HCT116 (cell line): ENCODE data around the gene C2orf81. TPM values are rescaled to one million over a fixed set of nuclear protein-coding genes. Genes with fewer than 3 reads are reported as not detected.

Source experiments
- ATAC-seq: fragments of 200-7000 bp; cut with Tn5 transposase; 2 replicates; pipeline ENCODE4 v1.9.1; 2020; ENCODE audit warnings: mild to moderate bottlenecking, moderate library complexity
- BruUV-seq: library from RNA; stranded (reverse); fragments of 400-500 nt; replicated peaks from 2 replicates; lab custom pipeline; 2021; lab: Mats Ljungman, UMichigan
- CTCF ChIA-PET: fragments of 300-600 bp; sonication (Branson Sonifier 250); formaldehyde crosslinking; loops from one replicate; lab custom pipeline; 2021; ENCODE audit warnings: antibody characterized with exemption; lab: Charles Lee
- POLR2A ChIA-PET: fragments of 300-600, 350-600 bp; sonication (Branson Sonifier 250); formaldehyde crosslinking; loops from one replicate; lab custom pipeline; 2021; ENCODE audit warnings: antibody characterized with exemption; lab: Charles Lee
- RAD21 ChIA-PET, 2 experiments: fragments of 300-600 bp; sonication (Branson Sonifier 250); formaldehyde crosslinking; loops; one replicate each; lab custom pipeline; 2023; ENCODE audit warnings: low total read pairs in 2 of 2; ENCODE audit not compliant: uncharacterized antibody in 2 of 2, unreplicated experiment in 2 of 2, low non-redundant PET in 1 of 2; lab: Charles Lee
- DNase-seq: peaks from one replicate; pipeline ENCODE4 v3.0.0-alpha.2; 2010; ENCODE audit warnings: low read depth, low spot score
- H2AFZ ChIP-seq: fragments of 200-600 bp; shearing (Covaris generic), sonication (generic); 2 replicates; pipeline ENCODE4 v1.6.1; 2017; ENCODE audit warnings: low read depth, mixed run types, mixed read lengths, antibody characterized with exemption, low read length; ENCODE audit not compliant: poor library complexity, severe bottlenecking
- H3K27ac ChIP-seq: 2 replicates; pipeline ENCODE4 v1.5.1; 2012; ENCODE audit warnings: low read depth, low read length
- H3K27me3 ChIP-seq: fragments of 200-600 bp; sonication (generic); 2 replicates; pipeline ENCODE4 v1.6.1; 2016; ENCODE audit warnings: mixed run types, low read length, mixed read lengths; ENCODE audit not compliant: insufficient read depth
- H3K36me3 ChIP-seq, 2 experiments: fragments of 200-500 bp in 1 of 2; fragments of 200-600 bp in 1 of 2; sonication (Bioruptor generic) in 1 of 2; sonication (generic) in 1 of 2; 2 replicates each; pipeline versions ENCODE4 v1.5.1 to v1.6.1; 2014 to 2016; ENCODE audit warnings: low read length in 2 of 2, inconsistent platforms in 1 of 2, mixed read lengths in 1 of 2, mixed run types in 1 of 2; ENCODE audit not compliant: insufficient read depth in 2 of 2, control insufficient read depth in 1 of 2
- H3K4me1 ChIP-seq, 2 experiments: fragments of 200-600 bp in 1 of 2; sonication (generic) in 1 of 2; 2 replicates each; pipeline versions ENCODE4 v1.5.1 to v1.6.1; 2012 to 2017; ENCODE audit warnings: low read length in 2 of 2, inconsistent platforms in 1 of 2, mild to moderate bottlenecking in 1 of 2, mixed read lengths in 1 of 2, mixed run types in 1 of 2, moderate library complexity in 1 of 2; ENCODE audit not compliant: insufficient read depth in 2 of 2, control insufficient read depth in 1 of 2
- H3K4me2 ChIP-seq: fragments of 200-600 bp; sonication (generic); 2 replicates; pipeline ENCODE4 v1.6.1; 2017; ENCODE audit warnings: mixed run types, low read length, mixed read lengths
- H3K4me3 ChIP-seq, 2 experiments: fragments of 200-600 bp in 1 of 2; sonication (generic) in 1 of 2; replicated peaks in 1 of 2; 2 replicates each; pipeline ENCODE4 v1.5.1; 2011 to 2016; ENCODE audit warnings: low read length in 2 of 2, control low read depth in 1 of 2, low read depth in 1 of 2, mild to moderate bottlenecking in 1 of 2, mixed read lengths in 1 of 2, mixed run types in 1 of 2
- H3K79me2 ChIP-seq: fragments of 200-600 bp; sonication (generic); 2 replicates; pipeline ENCODE4 v1.6.1; 2017; ENCODE audit warnings: mild to moderate bottlenecking, mixed run types, low read length, moderate library complexity, mixed read lengths; ENCODE audit not compliant: insufficient read depth
- H3K9ac ChIP-seq: fragments of 200-600 bp; sonication (generic); 2 replicates; pipeline ENCODE4 v1.6.1; 2016; ENCODE audit warnings: low read length, mixed read lengths
- H3K9me2 ChIP-seq: fragments of 200-600 bp; sonication (generic), shearing (Covaris generic); 2 replicates; pipeline ENCODE4 v1.6.1; 2017; ENCODE audit warnings: mixed run types, mild to moderate bottlenecking, moderate library complexity; ENCODE audit not compliant: insufficient read depth
- H3K9me3 ChIP-seq, 2 experiments: fragments of 200-500 bp in 1 of 2; fragments of 200-600 bp in 1 of 2; sonication (Bioruptor generic) in 1 of 2; sonication (generic) in 1 of 2; 2 replicates each; pipeline ENCODE4 v1.6.1; 2014 to 2017; ENCODE audit warnings: low read length in 2 of 2, mixed read lengths in 2 of 2, inconsistent platforms in 1 of 2, low read depth in 1 of 2, mild to moderate bottlenecking in 1 of 2, mixed run types in 1 of 2, moderate library complexity in 1 of 2; ENCODE audit not compliant: control insufficient read depth in 1 of 2, insufficient read depth in 1 of 2
- H4K20me1 ChIP-seq: fragments of 200-600 bp; sonication (generic), shearing (Covaris generic); 2 replicates; pipeline ENCODE4 v1.6.1; 2017; ENCODE audit warnings: mixed run types, mild to moderate bottlenecking, moderate library complexity; ENCODE audit not compliant: insufficient read depth
- CEBPB ChIP-seq: IDR thresholded peaks from 2 replicates; pipeline ENCODE4 v1.6.1; 2012; ENCODE audit warnings: low read depth
- POLR2A ChIP-seq: IDR thresholded peaks from 2 replicates; pipeline ENCODE4 v1.7.0; 2011; ENCODE audit warnings: borderline replicate concordance; ENCODE audit not compliant: insufficient read depth, insufficient read length; ENCODE audit errors: extremely low read depth
- TCF7L2 ChIP-seq: IDR thresholded peaks from 2 replicates; pipeline ENCODE4 v1.7.0; 2011; ENCODE audit warnings: borderline replicate concordance, inconsistent platforms; ENCODE audit not compliant: insufficient read depth, insufficient read length; ENCODE audit errors: extremely low read depth
- YY1 ChIP-seq: IDR thresholded peaks from 2 replicates; pipeline ENCODE4 v1.6.1; 2011; ENCODE audit warnings: low read length, low read depth, moderate library complexity, mild to moderate bottlenecking; ENCODE audit not compliant: insufficient replicate concordance; ENCODE audit errors: extremely low read depth
- ZNF274 ChIP-seq: fragments of 200-500 bp; sonication (Bioruptor generic); IDR thresholded peaks from 2 replicates; pipeline ENCODE4 v1.6.1; 2014; ENCODE audit warnings: mild to moderate bottlenecking, low read depth, low read length, inconsistent platforms
- intact Hi-C: fragments of 100-400 bp; cut with micrococcal nuclease; formaldehyde crosslinking; loops from 2 replicates; pipeline ENCODE4 v1.10.0; 2022
- total RNA-seq: library from RNA; stranded (reverse); gene quantifications from one replicate; pipeline ENCODE4 v1.2.1, GENCODE V29; 2021; ENCODE audit not compliant: unreplicated experiment
- TF ChIP-seq, protein P1 (sequence below): IDR thresholded peaks from 2 replicates; pipeline ENCODE4 v1.6.1; 2012; ENCODE audit warnings: low read depth

The C2orf81 gene
- total RNA-seq, 1 experiment from 2014 or later: 6.5 TPM

DNA sequence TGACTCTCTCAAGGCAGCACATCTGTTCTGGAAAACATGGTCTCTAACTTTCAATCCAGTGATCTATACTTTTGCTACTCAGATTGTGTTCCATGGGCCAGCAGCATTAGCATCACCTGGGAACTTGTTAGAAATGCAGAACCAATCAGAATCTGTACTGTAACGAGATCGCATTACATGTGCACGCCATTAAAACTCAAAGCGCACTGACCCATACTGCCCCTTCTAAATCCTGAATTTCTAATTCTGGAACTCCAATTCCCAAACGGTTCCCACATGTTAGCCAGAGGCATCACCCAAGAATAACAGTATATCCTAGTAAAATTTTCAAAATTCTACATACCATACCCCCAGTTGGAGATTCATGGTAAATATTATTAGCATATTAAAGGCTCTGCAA, 30.8 kb downstream of the C2orf81 start:
- ChIA-PET POLR2A (no interaction called here), CTCF (interaction anchor here (1.0 to 3.1 kb wide), 9 partner anchors 8 to 711 kb away, joined by 3 to 18 read pairs (median 5); no protein-coding TSS in a partner anchor), RAD21 (interaction anchor here in 1 of 2 experiments (0.7 kb wide), 1 partner anchor 127 kb away, joined by 4 read pairs; no protein-coding TSS in a partner anchor)
- H3K9me3 ChIP-seq: no peaks in the 10 kb centered on the region
- TF ChIP-seq POLR2A (no peak), ZNF274 (no peak), TCF7L2 (no peak), YY1 (no peak), CEBPB (no peak)
- TF ChIP-seq, protein P1, sequence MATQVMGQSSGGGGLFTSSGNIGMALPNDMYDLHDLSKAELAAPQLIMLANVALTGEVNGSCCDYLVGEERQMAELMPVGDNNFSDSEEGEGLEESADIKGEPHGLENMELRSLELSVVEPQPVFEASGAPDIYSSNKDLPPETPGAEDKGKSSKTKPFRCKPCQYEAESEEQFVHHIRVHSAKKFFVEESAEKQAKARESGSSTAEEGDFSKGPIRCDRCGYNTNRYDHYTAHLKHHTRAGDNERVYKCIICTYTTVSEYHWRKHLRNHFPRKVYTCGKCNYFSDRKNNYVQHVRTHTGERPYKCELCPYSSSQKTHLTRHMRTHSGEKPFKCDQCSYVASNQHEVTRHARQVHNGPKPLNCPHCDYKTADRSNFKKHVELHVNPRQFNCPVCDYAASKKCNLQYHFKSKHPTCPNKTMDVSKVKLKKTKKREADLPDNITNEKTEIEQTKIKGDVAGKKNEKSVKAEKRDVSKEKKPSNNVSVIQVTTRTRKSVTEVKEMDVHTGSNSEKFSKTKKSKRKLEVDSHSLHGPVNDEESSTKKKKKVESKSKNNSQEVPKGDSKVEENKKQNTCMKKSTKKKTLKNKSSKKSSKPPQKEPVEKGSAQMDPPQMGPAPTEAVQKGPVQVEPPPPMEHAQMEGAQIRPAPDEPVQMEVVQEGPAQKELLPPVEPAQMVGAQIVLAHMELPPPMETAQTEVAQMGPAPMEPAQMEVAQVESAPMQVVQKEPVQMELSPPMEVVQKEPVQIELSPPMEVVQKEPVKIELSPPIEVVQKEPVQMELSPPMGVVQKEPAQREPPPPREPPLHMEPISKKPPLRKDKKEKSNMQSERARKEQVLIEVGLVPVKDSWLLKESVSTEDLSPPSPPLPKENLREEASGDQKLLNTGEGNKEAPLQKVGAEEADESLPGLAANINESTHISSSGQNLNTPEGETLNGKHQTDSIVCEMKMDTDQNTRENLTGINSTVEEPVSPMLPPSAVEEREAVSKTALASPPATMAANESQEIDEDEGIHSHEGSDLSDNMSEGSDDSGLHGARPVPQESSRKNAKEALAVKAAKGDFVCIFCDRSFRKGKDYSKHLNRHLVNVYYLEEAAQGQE: no peak
- H3K4me1 ChIP-seq: peaks cover 5 to 17% of the 10 kb centered on the region in 2 experiments; a peak in 3 of 4 replicates
- no peak for DNase-seq
- H3K9me2 ChIP-seq: no peaks in the 10 kb centered on the region
- H3K79me2 ChIP-seq: peaks cover 50% of the 10 kb centered on the region
- H3K4me2 ChIP-seq: peak overlapping the region; percentile 94
- no peak overlapping the region for H3K27ac ChIP-seq
- H3K36me3 ChIP-seq: no peaks in the 10 kb centered on the region
- intact Hi-C loops: loop anchor here (5.0 kb wide), 1 partner anchor 123 kb away; no protein-coding TSS in a partner anchor
- no peak for ATAC-seq
- no peak overlapping the region for H2AFZ ChIP-seq
- H3K27me3 ChIP-seq: no peaks in the 10 kb centered on the region
- peak overlapping the region; percentile 81 for H3K9ac ChIP-seq
- TSS peak; percentile 42 for BruUV-seq
- no peaks in the 10 kb centered on the region for H4K20me1 ChIP-seq
- H3K4me3 ChIP-seq: peak overlapping the region; percentile 93 to 95
